ENCODE results near the gene GOLT1A. TPM values are rescaled to one million over a fixed set of nuclear protein-coding genes. Genes with fewer than 3 reads are reported as not detected.

The GOLT1A gene
- total RNA-seq, 2 donors from 2014 or later: not detected

- Histone ChIP-seq H3K4me3 (no peak overlapping the region), H3K4me1 (ENCODE audit: control insufficient read depth in 1 of 2, low read depth in 2 of 2) (no peaks in the 10 kb centered on the region), H3K36me3 (no peaks in the 10 kb centered on the region), H3K9me3 (no peaks in the 10 kb centered on the region), H3K27ac (no peak overlapping the region), H3K27me3 (replicated peaks; ENCODE audit: insufficient read depth) (no peaks in the 10 kb centered on the region)
- TF ChIP-seq, protein P1, sequence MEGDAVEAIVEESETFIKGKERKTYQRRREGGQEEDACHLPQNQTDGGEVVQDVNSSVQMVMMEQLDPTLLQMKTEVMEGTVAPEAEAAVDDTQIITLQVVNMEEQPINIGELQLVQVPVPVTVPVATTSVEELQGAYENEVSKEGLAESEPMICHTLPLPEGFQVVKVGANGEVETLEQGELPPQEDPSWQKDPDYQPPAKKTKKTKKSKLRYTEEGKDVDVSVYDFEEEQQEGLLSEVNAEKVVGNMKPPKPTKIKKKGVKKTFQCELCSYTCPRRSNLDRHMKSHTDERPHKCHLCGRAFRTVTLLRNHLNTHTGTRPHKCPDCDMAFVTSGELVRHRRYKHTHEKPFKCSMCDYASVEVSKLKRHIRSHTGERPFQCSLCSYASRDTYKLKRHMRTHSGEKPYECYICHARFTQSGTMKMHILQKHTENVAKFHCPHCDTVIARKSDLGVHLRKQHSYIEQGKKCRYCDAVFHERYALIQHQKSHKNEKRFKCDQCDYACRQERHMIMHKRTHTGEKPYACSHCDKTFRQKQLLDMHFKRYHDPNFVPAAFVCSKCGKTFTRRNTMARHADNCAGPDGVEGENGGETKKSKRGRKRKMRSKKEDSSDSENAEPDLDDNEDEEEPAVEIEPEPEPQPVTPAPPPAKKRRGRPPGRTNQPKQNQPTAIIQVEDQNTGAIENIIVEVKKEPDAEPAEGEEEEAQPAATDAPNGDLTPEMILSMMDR (IDR thresholded peaks at IDR 0.05): no peak
- DNase-seq (ENCODE audit: low spot score): no peak
- no peak for ATAC-seq (ENCODE audit: insufficient number of reproducible peaks, low FRiP score, low read depth)
These were observed 32.7 kb downstream of the GOLT1A start for GRCh38 chr1:204181116-204181515.

DNA sequence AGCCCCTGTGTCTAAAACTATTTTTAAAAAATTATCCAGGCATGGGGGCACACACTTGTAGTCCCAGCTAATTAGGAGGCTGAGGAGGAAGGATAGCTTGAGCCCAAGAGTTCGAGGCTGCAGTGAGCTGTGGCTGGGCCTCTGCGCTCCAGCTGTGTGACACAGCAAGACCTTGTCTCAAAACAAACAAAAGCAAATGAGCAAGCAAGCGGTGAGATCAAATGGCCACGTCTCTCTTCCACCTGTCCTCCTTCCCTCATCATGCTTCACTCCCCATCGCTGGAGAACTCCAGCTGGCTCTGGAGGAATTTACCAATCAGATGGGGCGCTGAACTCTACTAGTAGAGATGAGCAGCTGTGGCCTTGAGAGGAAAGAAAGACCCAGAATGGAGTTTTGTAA, 33.7 kb downstream of the GOLT1A start:
- no peaks in the 10 kb centered on the region for H3K4me1 ChIP-seq (ENCODE audit: control insufficient read depth in 1 of 2, low read depth in 2 of 2)
- no peaks in the 10 kb centered on the region for H3K9me3 ChIP-seq
- TF ChIP-seq, protein P1 (IDR thresholded peaks at IDR 0.05): no peak
- no peaks in the 10 kb centered on the region for H3K27me3 ChIP-seq (replicated peaks; ENCODE audit: insufficient read depth)
- ATAC-seq (ENCODE audit: insufficient number of reproducible peaks, low FRiP score, low read depth) (no peak), DNase-seq (ENCODE audit: low spot score) (no peak)
- no peak overlapping the region for H3K4me3 ChIP-seq
- no peak overlapping the region for H3K27ac ChIP-seq
- H3K36me3 ChIP-seq: no peaks in the 10 kb centered on the region

DNA sequence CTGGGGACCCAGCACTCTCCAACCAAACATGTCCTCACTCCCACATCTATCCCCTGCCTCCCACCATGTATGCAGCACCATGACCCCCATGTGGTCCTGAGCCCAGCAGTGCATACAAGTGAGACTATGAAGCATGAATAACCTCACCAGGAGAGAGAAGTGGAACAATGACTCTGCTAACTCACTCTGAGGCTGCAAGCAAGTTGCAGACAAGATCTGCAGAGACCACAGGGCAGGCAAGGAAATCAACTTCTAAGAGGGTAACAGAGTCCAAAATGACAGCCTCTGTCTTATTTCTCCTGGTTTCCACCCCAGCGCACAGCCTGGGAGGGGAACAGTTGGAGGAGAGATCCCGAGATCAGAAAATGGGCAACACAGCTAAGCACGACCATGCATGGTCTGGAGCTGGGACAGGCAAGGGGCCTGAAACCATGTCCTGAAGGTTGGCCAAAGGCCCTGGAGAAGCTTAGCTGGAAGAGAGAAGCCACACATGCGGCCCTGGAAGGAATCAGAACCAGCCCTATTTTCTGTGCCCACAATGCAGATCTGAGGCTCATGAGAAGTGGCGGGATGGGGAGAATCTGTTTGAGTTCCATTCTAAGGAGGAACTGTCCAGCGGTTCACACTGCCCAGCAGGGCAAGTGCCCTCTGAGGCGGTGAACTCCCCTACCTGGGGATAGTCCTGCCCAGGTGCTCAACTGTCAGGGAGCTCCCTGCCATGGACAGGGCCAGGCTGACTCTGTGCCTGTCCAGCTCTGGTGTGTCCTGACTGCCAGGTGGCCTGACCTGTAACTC, 35.1 kb downstream of the GOLT1A start:
- Histone ChIP-seq H3K27ac (no peak overlapping the region), H3K36me3 (no peaks in the 10 kb centered on the region), H3K4me1 (ENCODE audit: control insufficient read depth in 1 of 2, low read depth in 2 of 2) (no peaks in the 10 kb centered on the region), H3K4me3 (no peak overlapping the region), H3K27me3 (replicated peaks; ENCODE audit: insufficient read depth) (no peaks in the 10 kb centered on the region), H3K9me3 (no peaks in the 10 kb centered on the region)
- TF ChIP-seq, protein P1 (IDR thresholded peaks at IDR 0.05): no peak
- ATAC-seq (ENCODE audit: insufficient number of reproducible peaks, low FRiP score, low read depth) (no peak), DNase-seq (ENCODE audit: low spot score) (no peak)

DNA sequence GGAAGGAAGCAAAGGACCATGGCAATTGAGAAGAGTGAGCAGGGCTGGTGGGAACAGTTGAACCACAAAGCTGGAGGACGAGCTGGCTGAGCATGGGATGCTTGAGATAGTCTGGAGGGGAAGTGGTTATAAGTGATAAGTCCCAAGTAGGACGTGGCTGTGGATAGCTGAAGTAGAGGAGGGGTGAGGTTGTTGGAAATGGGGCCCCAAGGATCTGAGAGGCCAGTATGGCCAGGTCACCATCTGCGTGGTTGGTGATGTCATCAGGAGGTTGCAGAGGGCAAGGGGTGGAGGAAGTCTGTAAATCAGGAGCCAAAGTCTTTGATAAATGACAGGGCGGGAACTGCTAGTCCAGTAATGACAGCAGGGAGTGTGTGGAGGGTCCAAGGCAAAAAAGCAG, 36.7 kb downstream of the GOLT1A start:
- no peaks in the 10 kb centered on the region for H3K27me3 ChIP-seq (replicated peaks; ENCODE audit: insufficient read depth)
- no peak for ATAC-seq (ENCODE audit: insufficient number of reproducible peaks, low FRiP score, low read depth)

DNA sequence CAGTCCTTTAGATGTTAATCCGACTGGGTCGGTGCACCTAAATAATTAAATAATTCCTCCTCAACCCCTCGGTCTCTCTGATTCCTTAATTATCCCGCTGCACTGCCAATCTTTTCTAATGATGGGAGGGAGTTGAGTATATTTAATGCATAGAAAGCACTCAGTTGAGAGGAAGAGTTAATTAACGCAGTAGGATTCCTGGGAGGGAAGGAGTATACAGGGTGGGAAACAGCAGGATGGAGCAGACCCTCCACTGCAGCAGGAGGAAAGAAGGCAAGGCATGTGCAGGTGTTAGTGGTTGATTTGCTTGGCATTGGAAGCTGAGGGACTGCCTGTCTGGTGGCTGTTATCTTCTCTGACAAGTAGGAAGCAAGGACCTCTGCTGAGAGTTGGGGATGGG, 37.7 kb downstream of the GOLT1A start:
- H3K27ac ChIP-seq: no peak overlapping the region
- H3K27me3 ChIP-seq (replicated peaks; ENCODE audit: insufficient read depth): no peaks in the 10 kb centered on the region

More for the DNA sequence above, 36.7 kb downstream of the GOLT1A start:
- Histone ChIP-seq H3K4me1 (ENCODE audit: control insufficient read depth in 1 of 2, low read depth in 2 of 2) (no peaks in the 10 kb centered on the region), H3K27ac (no peak overlapping the region), H3K9me3 (no peaks in the 10 kb centered on the region), H3K4me3 (no peak overlapping the region), H3K36me3 (no peaks in the 10 kb centered on the region)
- DNase-seq (ENCODE audit: low spot score): no peak
- TF ChIP-seq, protein P1 (IDR thresholded peaks at IDR 0.05): no peak

More for the DNA sequence above, 37.7 kb downstream of the GOLT1A start:
- no peak for DNase-seq (ENCODE audit: low spot score)
- TF ChIP-seq, protein P1 (IDR thresholded peaks at IDR 0.05): no peak
- Histone ChIP-seq H3K4me3 (no peak overlapping the region), H3K4me1 (ENCODE audit: control insufficient read depth in 1 of 2, low read depth in 2 of 2) (no peaks in the 10 kb centered on the region), H3K9me3 (no peaks in the 10 kb centered on the region), H3K36me3 (no peaks in the 10 kb centered on the region)
- no peak for ATAC-seq (ENCODE audit: insufficient number of reproducible peaks, low FRiP score, low read depth)

Measured in thoracic aorta (tissue), 2 donors.